SU-DHL-6 (cell line): ENCODE measurements around the gene DUSP9.

ENCODE experiments used
- EZH2phosphoT487 ChIP-seq: fragments of 200-600 bp; sonication (generic), shearing (Covaris generic); conservative IDR thresholded peaks from 2 replicates; pipeline ENCODE4 v1.6.1; 2018; ENCODE audit warnings: mild to moderate bottlenecking, antibody characterized with exemption, low read length, moderate library complexity, mixed read lengths
- TF ChIP-seq, protein P1 (sequence below): fragments of 200-600 bp; sonication (generic); IDR thresholded peaks from one replicate; pipeline ENCODE4 v1.5.1; 2017; ENCODE audit warnings: antibody characterized with exemption, mild to moderate bottlenecking, low read length, moderate library complexity; ENCODE audit not compliant: insufficient read depth, poor library complexity, severe bottlenecking

DNA sequence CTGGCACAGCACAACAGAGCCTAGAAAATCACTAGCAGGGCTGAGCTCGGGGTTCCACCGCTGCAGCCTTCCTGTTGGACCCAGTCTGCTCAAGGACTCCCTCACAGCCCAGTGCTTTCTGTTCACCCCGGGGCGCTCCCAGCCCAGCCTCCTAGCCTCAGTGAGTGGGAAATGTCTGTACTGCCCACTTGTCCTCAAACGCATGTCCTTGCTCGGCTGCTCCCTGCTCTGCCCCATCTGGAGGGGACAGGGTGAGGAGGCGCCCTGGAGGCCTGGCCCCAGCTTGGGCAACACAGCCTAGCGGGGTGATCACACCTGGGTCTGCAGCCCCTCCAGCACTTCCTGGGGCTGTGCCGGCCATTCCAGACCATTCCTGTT is 36.2 kb upstream of the DUSP9 start:
- TF ChIP-seq, protein P1, sequence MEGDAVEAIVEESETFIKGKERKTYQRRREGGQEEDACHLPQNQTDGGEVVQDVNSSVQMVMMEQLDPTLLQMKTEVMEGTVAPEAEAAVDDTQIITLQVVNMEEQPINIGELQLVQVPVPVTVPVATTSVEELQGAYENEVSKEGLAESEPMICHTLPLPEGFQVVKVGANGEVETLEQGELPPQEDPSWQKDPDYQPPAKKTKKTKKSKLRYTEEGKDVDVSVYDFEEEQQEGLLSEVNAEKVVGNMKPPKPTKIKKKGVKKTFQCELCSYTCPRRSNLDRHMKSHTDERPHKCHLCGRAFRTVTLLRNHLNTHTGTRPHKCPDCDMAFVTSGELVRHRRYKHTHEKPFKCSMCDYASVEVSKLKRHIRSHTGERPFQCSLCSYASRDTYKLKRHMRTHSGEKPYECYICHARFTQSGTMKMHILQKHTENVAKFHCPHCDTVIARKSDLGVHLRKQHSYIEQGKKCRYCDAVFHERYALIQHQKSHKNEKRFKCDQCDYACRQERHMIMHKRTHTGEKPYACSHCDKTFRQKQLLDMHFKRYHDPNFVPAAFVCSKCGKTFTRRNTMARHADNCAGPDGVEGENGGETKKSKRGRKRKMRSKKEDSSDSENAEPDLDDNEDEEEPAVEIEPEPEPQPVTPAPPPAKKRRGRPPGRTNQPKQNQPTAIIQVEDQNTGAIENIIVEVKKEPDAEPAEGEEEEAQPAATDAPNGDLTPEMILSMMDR: no peak
- TF ChIP-seq EZH2phosphoT487: no peak
